Measurements from ENCODE around the gene CCL5.

GRCh38 chr17:35875072-35875799 lies 4.9 kb downstream of the CCL5 start:
- TF ChIP-seq, protein P1, sequence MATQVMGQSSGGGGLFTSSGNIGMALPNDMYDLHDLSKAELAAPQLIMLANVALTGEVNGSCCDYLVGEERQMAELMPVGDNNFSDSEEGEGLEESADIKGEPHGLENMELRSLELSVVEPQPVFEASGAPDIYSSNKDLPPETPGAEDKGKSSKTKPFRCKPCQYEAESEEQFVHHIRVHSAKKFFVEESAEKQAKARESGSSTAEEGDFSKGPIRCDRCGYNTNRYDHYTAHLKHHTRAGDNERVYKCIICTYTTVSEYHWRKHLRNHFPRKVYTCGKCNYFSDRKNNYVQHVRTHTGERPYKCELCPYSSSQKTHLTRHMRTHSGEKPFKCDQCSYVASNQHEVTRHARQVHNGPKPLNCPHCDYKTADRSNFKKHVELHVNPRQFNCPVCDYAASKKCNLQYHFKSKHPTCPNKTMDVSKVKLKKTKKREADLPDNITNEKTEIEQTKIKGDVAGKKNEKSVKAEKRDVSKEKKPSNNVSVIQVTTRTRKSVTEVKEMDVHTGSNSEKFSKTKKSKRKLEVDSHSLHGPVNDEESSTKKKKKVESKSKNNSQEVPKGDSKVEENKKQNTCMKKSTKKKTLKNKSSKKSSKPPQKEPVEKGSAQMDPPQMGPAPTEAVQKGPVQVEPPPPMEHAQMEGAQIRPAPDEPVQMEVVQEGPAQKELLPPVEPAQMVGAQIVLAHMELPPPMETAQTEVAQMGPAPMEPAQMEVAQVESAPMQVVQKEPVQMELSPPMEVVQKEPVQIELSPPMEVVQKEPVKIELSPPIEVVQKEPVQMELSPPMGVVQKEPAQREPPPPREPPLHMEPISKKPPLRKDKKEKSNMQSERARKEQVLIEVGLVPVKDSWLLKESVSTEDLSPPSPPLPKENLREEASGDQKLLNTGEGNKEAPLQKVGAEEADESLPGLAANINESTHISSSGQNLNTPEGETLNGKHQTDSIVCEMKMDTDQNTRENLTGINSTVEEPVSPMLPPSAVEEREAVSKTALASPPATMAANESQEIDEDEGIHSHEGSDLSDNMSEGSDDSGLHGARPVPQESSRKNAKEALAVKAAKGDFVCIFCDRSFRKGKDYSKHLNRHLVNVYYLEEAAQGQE (IDR thresholded peaks at IDR 0.05; ENCODE audit: unreplicated experiment) = no peak
- no peak for TF ChIP-seq CTCF (conservative IDR thresholded peaks at IDR 0.05; ENCODE audit: low read depth in 2 of 2)
- no peak for TF ChIP-seq EZH2 (IDR thresholded peaks at IDR 0.05; ENCODE audit: low read depth, unreplicated experiment)
- TF ChIP-seq POLR2AphosphoS5 (IDR thresholded peaks at IDR 0.05; ENCODE audit: low read depth) = no peak
- no peak for TF ChIP-seq ZNF331 (CRISPR knock-in tag; IDR thresholded peaks at IDR 0.05; ENCODE audit: low read depth)

Measured in GM23338 (cell line).